SHP77 treated with DMSO at 0.1 percent for 48 hours (cell line): ENCODE measurements around the gene NAA40.

Experiments used
- DNase-seq: peaks from one replicate; lab custom pipeline; 2025; lab: John Stamatoyannopoulos, UW

Gene NAA40

GRCh38 chr11:63913866-63914830, 24.7 kb upstream of the NAA40 start:
- DNase-seq: no peak

GRCh38 chr11:63914896-63915691, 23.7 kb upstream of the NAA40 start:
- DNase-seq: no peak

GRCh38 chr11:63915961-63916836, 22.6 kb upstream of the NAA40 start:
- peak; percentile 3 for DNase-seq

- DNase-seq: peak; percentile 31
Measured at GRCh38 chr11:63916837-63917691, 21.7 kb upstream of the NAA40 start, which contains the start of gene RCOR2. Gene RCOR2, minus strand, starts transcription at chr11:63917164. Its CDS starts 708 bp downstream, at chr11:63916456.

GRCh38 chr11:63917692-63918506, 20.9 kb upstream of the NAA40 start:
- DNase-seq: peak; percentile 42

GRCh38 chr11:63918507-63919191, 20.2 kb upstream of the NAA40 start:
- peak; percentile 54 for DNase-seq

GRCh38 chr11:63919267-63920125, 19.3 kb upstream of the NAA40 start:
- DNase-seq: peak; percentile 79

- DNase-seq: peak; percentile 42
Measured at GRCh38 chr11:63920126-63920938, 18.5 kb upstream of the NAA40 start.

GRCh38 chr11:63920939-63921417, 17.8 kb upstream of the NAA40 start:
- DNase-seq: no peak

GRCh38 chr11:63922673-63923192, 16.1 kb upstream of the NAA40 start:
- DNase-seq: no peak

- no peak for DNase-seq
Measured at GRCh38 chr11:63923319-63923718, 15.5 kb upstream of the NAA40 start.

- no peak for DNase-seq
Measured at GRCh38 chr11:63929616-63930015, 9.2 kb upstream of the NAA40 start.

- DNase-seq: no peak
Measured at GRCh38 chr11:63931045-63931444, 7.8 kb upstream of the NAA40 start.

GRCh38 chr11:63931876-63932275, 6.9 kb upstream of the NAA40 start:
- no peak for DNase-seq

GRCh38 chr11:63933459-63933858, 5.3 kb upstream of the NAA40 start:
- no peak for DNase-seq

GRCh38 chr11:63937713-63938478, 906 bp upstream of the NAA40 start:
- DNase-seq: peak; percentile 73
